Measurements from ENCODE around the gene ASCL2. TPM values are rescaled to one million over a fixed set of nuclear protein-coding genes. Genes with fewer than 3 reads are reported as not detected.

ASCL2 gene
- total RNA-seq, 2 experiments from 2014 or later = not detected

DNA sequence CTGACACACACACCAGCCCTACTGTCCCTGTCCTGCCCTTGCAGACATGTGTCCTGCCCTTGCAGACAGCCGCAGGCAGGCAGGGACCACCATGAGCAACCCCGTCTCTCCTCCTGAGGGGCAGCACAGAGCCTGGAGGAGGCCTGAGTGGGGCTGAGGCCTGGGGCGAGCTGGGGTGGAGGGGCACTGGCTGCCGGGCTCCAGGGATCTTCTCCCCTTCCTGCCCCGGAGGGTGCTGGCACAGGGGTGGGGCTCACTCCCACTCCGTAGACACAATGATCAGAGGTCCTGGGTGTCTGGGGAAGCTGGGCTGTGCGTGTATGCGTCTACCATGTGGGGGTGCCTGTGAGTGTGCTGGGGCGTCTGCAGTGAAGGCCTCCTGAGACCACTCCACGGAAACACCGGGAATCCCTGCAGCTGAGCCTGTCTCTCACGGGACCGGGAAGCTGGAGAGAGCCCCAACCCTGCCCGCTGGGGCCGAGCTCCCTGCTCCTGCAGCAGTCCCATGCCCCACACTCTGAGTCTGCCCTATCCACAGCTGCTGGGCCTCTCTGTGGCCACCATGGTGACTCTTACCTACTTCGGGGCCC is 32.0 kb upstream of the ASCL2 start:
- intact Hi-C loops (cut with micrococcal nuclease; ENCODE audit: unreplicated experiment) = no loop called here
- H3K4me1 ChIP-seq (ENCODE audit: insufficient read depth, low read length, poor library complexity, severe bottlenecking) = peaks cover 8% of the 10 kb centered on the region
- H3K4me3 ChIP-seq (ENCODE audit: low read depth, low read length, poor library complexity, severe bottlenecking) = no peak overlapping the region
- no peak overlapping the region for H3K27ac ChIP-seq (ENCODE audit: low read depth, low read length, poor library complexity, severe bottlenecking)
- H4K20me1 ChIP-seq (ENCODE audit: insufficient read depth, low read length) = no peaks in the 10 kb centered on the region
- no peak overlapping the region for H2AFZ ChIP-seq (ENCODE audit: low read length)
- ChIA-PET CTCF (ENCODE audit: unreplicated experiment) (interaction anchor here (0.8 kb wide), 1 partner anchor 123 kb away, joined by 3 read pairs; no protein-coding TSS in a partner anchor), POLR2A (interaction anchor here (0.5 to 0.8 kb wide), 2 partner anchors 76 to 121 kb away, joined by 3 read pairs; no protein-coding TSS in a partner anchor)
- TF ChIP-seq, protein P1, sequence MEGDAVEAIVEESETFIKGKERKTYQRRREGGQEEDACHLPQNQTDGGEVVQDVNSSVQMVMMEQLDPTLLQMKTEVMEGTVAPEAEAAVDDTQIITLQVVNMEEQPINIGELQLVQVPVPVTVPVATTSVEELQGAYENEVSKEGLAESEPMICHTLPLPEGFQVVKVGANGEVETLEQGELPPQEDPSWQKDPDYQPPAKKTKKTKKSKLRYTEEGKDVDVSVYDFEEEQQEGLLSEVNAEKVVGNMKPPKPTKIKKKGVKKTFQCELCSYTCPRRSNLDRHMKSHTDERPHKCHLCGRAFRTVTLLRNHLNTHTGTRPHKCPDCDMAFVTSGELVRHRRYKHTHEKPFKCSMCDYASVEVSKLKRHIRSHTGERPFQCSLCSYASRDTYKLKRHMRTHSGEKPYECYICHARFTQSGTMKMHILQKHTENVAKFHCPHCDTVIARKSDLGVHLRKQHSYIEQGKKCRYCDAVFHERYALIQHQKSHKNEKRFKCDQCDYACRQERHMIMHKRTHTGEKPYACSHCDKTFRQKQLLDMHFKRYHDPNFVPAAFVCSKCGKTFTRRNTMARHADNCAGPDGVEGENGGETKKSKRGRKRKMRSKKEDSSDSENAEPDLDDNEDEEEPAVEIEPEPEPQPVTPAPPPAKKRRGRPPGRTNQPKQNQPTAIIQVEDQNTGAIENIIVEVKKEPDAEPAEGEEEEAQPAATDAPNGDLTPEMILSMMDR (conservative IDR thresholded peaks at IDR 0.05; ENCODE audit: low read length) = no peak
- TF ChIP-seq EZH2phosphoT487 (IDR thresholded peaks at IDR 0.05; ENCODE audit: borderline replicate concordance, low read depth, low read length) = no peak
- no peaks in the 10 kb centered on the region for H3K9me3 ChIP-seq (ENCODE audit: low read length)
- no peaks in the 10 kb centered on the region for H3K36me3 ChIP-seq (ENCODE audit: insufficient read depth, low read length)
- H3K9me2 ChIP-seq (ENCODE audit: insufficient read depth, low read length) = no peaks in the 10 kb centered on the region
- no peaks in the 10 kb centered on the region for H3K79me2 ChIP-seq (ENCODE audit: insufficient read depth, low read depth, low read length)
- DNase-seq (ENCODE audit: low spot score) = no peak
- H3K4me2 ChIP-seq (ENCODE audit: low read length) = 0 out of 2 replicates have a peak overlapping the region, but pooled peaks have one; percentile 8
- BruUV-seq (replicated peaks) = no TSS peak

DNA sequence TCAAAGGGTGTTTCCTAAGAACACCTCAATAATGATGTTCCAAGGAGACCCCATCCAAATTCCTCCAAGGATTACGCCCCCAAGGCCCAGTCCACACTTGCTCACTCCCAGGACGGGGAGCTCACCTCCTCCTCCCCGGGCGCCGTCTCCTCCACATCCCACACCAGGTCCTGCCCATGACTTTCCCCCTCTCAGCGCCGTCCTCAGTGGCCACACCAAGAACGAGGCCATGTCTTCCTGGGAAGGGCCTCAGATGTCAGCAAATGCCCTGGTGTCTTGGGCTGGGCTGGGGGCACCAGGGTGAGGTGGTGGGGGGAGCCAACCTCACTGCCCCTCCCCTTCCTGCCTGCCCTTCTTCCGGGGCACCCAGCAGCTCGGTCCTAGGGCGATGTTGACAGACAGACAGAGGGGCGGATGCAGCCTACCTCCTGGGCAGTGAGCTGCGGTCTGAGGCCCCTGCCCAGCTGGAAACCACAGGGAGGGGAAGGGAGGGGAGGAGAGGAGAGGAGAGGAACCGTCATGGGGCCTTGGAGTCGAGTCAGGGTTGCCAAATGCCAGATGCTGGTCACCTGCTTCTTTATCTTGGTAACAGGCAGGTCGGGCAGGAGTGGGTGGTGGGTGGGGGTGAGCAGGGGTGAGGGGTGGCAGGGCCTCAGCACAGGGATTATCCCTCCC is 31.4 kb upstream of the ASCL2 start, which contains the start of the genes C11orf21 and TSPAN32:
C11orf21 (minus strand) TSS at position 288 of the 675 bp plus-strand sequence; CDS start at position 178, 110 bp downstream.
TSPAN32 (plus strand) TSS at position 383 of the 675 bp plus-strand sequence; CDS start at position 520, 137 bp downstream.
- Histone ChIP-seq H3K27ac (ENCODE audit: low read depth, low read length, poor library complexity, severe bottlenecking) (no peak within 1 kb of the TSS), H4K20me1 (ENCODE audit: insufficient read depth, low read length) (no peaks in the 10 kb centered on the region), H3K4me1 (ENCODE audit: insufficient read depth, low read length, poor library complexity, severe bottlenecking) (peaks cover 8% of the 10 kb centered on the region), H3K9me2 (ENCODE audit: insufficient read depth, low read length) (no peaks in the 10 kb centered on the region), H3K4me3 (ENCODE audit: low read depth, low read length, poor library complexity, severe bottlenecking) (no peak within 1 kb of the TSS), H3K4me2 (ENCODE audit: low read length) (0 out of 2 replicates have a peak within 1 kb of the TSS, but pooled peaks have one; percentile 8), H3K79me2 (ENCODE audit: insufficient read depth, low read depth, low read length) (no peaks in the 10 kb centered on the region), H3K9me3 (ENCODE audit: low read length) (no peaks in the 10 kb centered on the region), H3K36me3 (ENCODE audit: insufficient read depth, low read length) (no peaks in the 10 kb centered on the region), H2AFZ (ENCODE audit: low read length) (peak within 1 kb of the TSS; percentile 57)
- no peak for TF ChIP-seq EZH2phosphoT487 (IDR thresholded peaks at IDR 0.05; ENCODE audit: borderline replicate concordance, low read depth, low read length)
- TF ChIP-seq, protein P1 (conservative IDR thresholded peaks at IDR 0.05; ENCODE audit: low read length) = no peak
- intact Hi-C loops (cut with micrococcal nuclease; ENCODE audit: unreplicated experiment) = no loop called here
- peak; percentile 37 for DNase-seq (ENCODE audit: low spot score)
- ChIA-PET POLR2A (interaction anchor here (0.5 kb wide), 1 partner anchor 76 kb away, joined by 3 read pairs; no protein-coding TSS in a partner anchor), CTCF (ENCODE audit: unreplicated experiment) (interaction anchor here (0.8 kb wide), 1 partner anchor 123 kb away, joined by 3 read pairs; no protein-coding TSS in a partner anchor)
- no TSS peak for BruUV-seq (replicated peaks)
